Upper lobe of left lung (tissue), 6 donors: ENCODE measurements around the gene TTC39A. TPM values are rescaled to one million over a fixed set of nuclear protein-coding genes. Genes with fewer than 3 reads are reported as not detected.
"Not testable (repeated sequence)": the region's sequence is repeated elsewhere in the genome, so short reads cannot be mapped to it uniquely, and the experiment has no call there.

Experiments used
- ATAC-seq, 2 donors: fragments of 200-7000 bp; cut with Tn5 transposase; one replicate each; pipeline ENCODE4 v1.9.1; 2022; ENCODE audit warnings: mild to moderate bottlenecking in 2 of 2, moderate library complexity in 2 of 2; ENCODE audit not compliant: low FRiP score in 2 of 2
- DNase-seq, 2 donors: peaks; one replicate each; pipeline ENCODE4 v3.0.0-alpha.2; 2019 to 2020
- H3K27ac ChIP-seq, 4 donors: fragments of 200-600 bp; sonication (generic); one replicate each; pipeline ENCODE4 v1.5.1; 2016 to 2019
- H3K27me3 ChIP-seq, 4 donors: fragments of 200-600 bp; sonication (generic); one replicate each; pipeline ENCODE4 v1.5.1; 2017 to 2019
- H3K36me3 ChIP-seq, 4 donors: fragments of 200-600 bp; sonication (generic); one replicate each; pipeline ENCODE4 v1.5.1; 2016 to 2019
- H3K4me1 ChIP-seq, 4 donors: fragments of 200-600 bp; sonication (generic); one replicate each; pipeline ENCODE4 v1.5.1; 2018 to 2019
- H3K4me3 ChIP-seq, 4 donors: fragments of 200-600 bp; sonication (generic); one replicate each; pipeline ENCODE4 v1.5.1; 2017 to 2019; ENCODE audit warnings: mild to moderate bottlenecking in 2 of 4, moderate library complexity in 1 of 4
- H3K9me3 ChIP-seq, 4 donors: fragments of 200-600 bp; sonication (generic); one replicate each; pipeline ENCODE4 v1.5.1; 2018 to 2019
- CTCF ChIP-seq, 6 experiments: fragments of 450-650 bp in 4 of 6; fragments of 200-600 bp in 2 of 6; sonication (generic) in 2 of 6; IDR thresholded peaks; one replicate each; pipeline ENCODE4 v1.5.1; 2016 to 2019; ENCODE audit warnings: antibody characterized with exemption in 6 of 6
- EP300 ChIP-seq, 4 donors: sonication (generic); formaldehyde crosslinking; IDR thresholded peaks; one replicate each; pipeline ENCODE4 v1.5.1; 2017; ENCODE audit warnings: antibody characterized with exemption in 4 of 4, control low read depth in 2 of 4
- POLR2A ChIP-seq, 4 donors: fragments of 450-650 bp; IDR thresholded peaks; one replicate each; pipeline ENCODE4 v1.5.1; 2016 to 2017; ENCODE audit warnings: antibody characterized with exemption in 4 of 4, mild to moderate bottlenecking in 2 of 4
- POLR2AphosphoS5 ChIP-seq, 2 donors: sonication (generic); formaldehyde crosslinking; IDR thresholded peaks; one replicate each; pipeline ENCODE4 v1.5.1; 2017; ENCODE audit warnings: antibody characterized with exemption in 2 of 2
- WGBS, 2 donors: methylation state at CpG; one replicate each; pipeline ENCODE4 v1.1.5; 2017 to 2018; 5-methylcytosine and 5-hydroxymethylcytosine counted together
- total RNA-seq, 6 donors: library from RNA; depleted of rRNA in 4 of 6; stranded (reverse); fragments of >200 nt in 4 of 6; gene quantifications; one replicate each; pipeline versions ENCODE4 v1.1.0 to v1.2.1, GENCODE V29; 2016 to 2021
- donor health status: DM: no; HTN: no; CAD: no; lungs with moderate emphysema.
- donor health status: DM: no; HTN: yes; CAD: no; lungs with severe emphysema.

TTC39A gene
- total RNA-seq, 6 donors from 2014 or later, result 33.0 to 96.4 (median 55.7) TPM

DNA sequence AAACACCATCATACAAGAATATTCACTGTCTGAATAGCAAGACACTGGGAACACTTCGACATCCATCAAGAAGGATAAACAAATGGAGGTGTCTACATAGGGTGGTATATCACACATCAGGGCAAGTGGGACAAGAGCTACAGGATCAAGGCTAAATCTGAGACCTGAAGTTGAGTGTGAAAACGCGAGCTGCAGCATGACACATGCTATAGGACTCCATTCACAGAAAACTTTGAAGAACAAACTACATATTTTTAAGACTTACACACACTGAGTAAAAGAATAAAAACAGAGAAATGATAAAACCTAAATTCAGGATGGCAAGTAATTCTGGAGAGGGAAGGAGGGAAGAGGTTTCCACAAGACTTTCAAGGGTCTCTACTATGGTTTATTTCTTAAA, 2.1 kb downstream of the TTC39A start:
- Histone ChIP-seq H3K9me3 (no peaks in the 10 kb centered on the region), H3K27me3 (peaks cover 0 to 15% (median 3%) of the 10 kb centered on the region in 4 donors), H3K36me3 (no peaks in the 10 kb centered on the region), H3K4me3 (no peak overlapping the region), H3K27ac (no peak overlapping the region), H3K4me1 (peaks cover 10 to 19% (median 17%) of the 10 kb centered on the region in 4 donors)
- DNase-seq (no peak), ATAC-seq (no peak)
- 88 to 95% methylated on average over 3 of the region's 3 CpGs for WGBS, 2 donors
- TF ChIP-seq POLR2A (IDR thresholded peaks at IDR 0.05) (no peak), EP300 (IDR thresholded peaks at IDR 0.05) (no peak), CTCF (IDR thresholded peaks at IDR 0.05) (no peak), POLR2AphosphoS5 (IDR thresholded peaks at IDR 0.05) (no peak)

DNA sequence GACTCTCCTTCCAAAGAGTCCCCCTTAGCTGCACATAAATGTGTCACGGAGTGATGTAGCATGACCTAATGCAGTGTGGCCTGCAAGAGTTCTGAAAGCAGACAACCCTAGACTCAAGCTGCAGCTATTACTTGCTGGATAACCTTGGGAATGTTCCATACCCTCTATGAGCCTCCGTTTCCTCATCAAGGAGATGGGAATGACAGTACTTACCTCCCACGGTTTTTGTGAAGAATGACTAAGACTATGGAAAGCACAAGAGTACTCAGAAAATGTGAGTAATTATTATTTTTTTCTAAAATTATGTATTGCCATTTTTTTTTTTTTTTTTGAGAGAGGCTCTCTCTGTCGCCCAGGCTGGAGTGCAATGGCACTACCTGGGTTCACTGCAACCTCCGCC, 3.0 kb downstream of the TTC39A start:
- TF ChIP-seq EP300 (IDR thresholded peaks at IDR 0.05) (no peak), CTCF (IDR thresholded peaks at IDR 0.05) (no peak)
- no peaks in the 10 kb centered on the region for H3K36me3 ChIP-seq
- peaks cover 0 to 15% (median 3%) of the 10 kb centered on the region in 4 donors for H3K27me3 ChIP-seq
- WGBS, 2 donors, result 78 to 81% methylated on average over 5 of the region's 5 CpGs
- no peak overlapping the region for H3K27ac ChIP-seq
- DNase-seq (no peak), ATAC-seq (no peak)
- peaks cover 10 to 19% (median 17%) of the 10 kb centered on the region in 4 donors for H3K4me1 ChIP-seq
- H3K9me3 ChIP-seq, result no peaks in the 10 kb centered on the region
- H3K4me3 ChIP-seq, result no peak overlapping the region

DNA sequence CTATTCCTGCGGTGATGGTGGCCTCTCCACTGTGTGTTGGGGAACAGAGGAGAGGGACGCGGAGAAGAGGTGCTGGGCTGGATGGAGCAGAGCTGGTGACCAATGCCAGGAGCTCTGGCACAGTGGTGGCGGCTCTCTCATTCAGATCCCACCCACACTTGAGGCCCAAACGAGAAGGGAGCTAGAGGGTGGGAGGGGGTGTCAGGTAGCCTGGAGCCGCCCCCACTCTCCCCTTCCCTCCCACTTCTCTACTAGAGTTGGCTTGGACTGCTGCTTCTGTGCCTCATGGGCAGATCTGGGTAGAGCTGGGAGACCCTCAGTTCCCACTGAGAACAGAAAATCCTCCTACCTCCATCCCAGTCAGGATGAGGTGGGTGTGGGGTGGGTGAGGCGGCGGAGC, 3.5 kb downstream of the TTC39A start:
- Histone ChIP-seq H3K4me3 (no peak overlapping the region), H3K9me3 (no peaks in the 10 kb centered on the region), H3K4me1 (peaks cover 10 to 24% (median 17%) of the 10 kb centered on the region in 4 donors), H3K36me3 (no peaks in the 10 kb centered on the region), H3K27me3 (peaks cover 0 to 15% (median 3%) of the 10 kb centered on the region in 4 donors), H3K27ac (no peak overlapping the region)
- TF ChIP-seq POLR2A (IDR thresholded peaks at IDR 0.05) (no peak), POLR2AphosphoS5 (IDR thresholded peaks at IDR 0.05) (no peak)
- ATAC-seq, result no peak
- WGBS, 2 donors, result 78 to 87% methylated on average over 3 to 8 of the region's 8 CpGs
- DNase-seq, result no peak

DNA sequence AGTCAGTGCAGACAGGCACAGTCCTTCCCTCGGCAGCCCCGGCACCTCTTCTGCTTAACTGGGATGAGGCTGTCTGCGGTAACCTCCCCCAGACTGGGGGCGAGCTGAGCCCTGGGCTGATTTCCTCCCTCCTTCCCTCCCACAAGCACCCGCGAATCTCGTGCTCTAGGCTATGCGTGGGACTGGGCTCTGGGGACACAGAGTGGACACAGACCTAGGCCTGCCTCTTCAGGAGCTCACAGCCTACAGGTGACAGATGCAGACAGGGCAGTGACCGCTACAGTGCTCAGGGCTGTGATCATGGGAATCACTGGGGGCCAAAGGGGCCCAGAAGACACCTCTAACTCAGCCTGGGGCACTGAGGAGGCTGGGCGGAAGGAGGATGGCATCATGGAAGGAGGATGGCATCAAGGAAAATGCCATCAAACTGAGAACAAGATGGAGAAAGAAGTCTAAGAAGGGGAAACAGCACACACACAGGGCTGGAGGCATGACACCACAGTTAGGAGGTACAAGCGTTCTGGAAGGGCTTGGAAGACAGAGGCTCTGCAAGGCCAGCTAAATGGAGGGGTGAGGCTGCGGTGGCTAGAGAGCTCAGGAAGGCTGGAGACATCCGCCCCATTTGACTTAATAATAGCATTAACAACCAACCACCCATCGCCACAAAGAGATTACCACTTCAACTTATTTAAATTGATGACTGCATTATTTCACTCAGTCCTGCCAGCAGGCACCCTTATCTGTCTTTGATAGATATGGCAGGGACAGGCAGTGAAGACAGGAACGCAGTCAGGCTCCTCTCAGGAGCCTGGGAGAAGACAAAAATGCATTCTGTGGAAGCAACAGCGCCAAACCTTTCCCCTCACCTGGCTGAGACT, 4.2 kb downstream of the TTC39A start:
- H3K36me3 ChIP-seq, result no peaks in the 10 kb centered on the region
- peaks cover 0 to 15% (median 3%) of the 10 kb centered on the region in 4 donors for H3K27me3 ChIP-seq
- DNase-seq (no peak), ATAC-seq (no peak)
- WGBS, 2 donors, result 86 to 87% methylated on average over 11 to 16 of the region's 16 CpGs
- no peak overlapping the region for H3K4me3 ChIP-seq
- peaks cover 6 to 23% (median 11%) of the 10 kb centered on the region in 4 donors for H3K4me1 ChIP-seq
- no peaks in the 10 kb centered on the region for H3K9me3 ChIP-seq
- no peak overlapping the region for H3K27ac ChIP-seq
- TF ChIP-seq EP300 (IDR thresholded peaks at IDR 0.05) (no peak), CTCF (IDR thresholded peaks at IDR 0.05) (no peak), POLR2AphosphoS5 (IDR thresholded peaks at IDR 0.05) (no peak), POLR2A (IDR thresholded peaks at IDR 0.05) (no peak)

DNA sequence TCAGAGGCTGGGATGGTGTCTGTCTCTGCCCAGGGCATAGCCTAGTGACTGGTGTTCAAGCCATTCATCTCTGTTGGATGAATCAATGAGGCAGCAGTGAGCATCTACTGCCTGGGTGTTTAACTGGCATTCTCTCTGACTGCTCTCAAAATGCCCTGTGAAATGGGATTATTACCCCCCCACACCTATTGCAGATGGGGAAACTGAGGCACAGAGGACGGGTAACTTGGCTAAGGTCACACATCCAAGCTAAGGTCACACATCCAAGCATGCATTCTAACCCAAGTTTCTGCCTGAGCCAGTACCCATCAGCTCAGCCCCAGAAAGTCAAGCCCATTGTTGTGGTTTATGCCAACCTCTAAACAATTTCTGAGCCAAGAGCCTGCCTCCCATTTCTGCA, 5.0 kb downstream of the TTC39A start:
- ATAC-seq, result no peak
- peaks cover 0 to 9% (median 0%) of the 10 kb centered on the region in 4 donors for H3K27me3 ChIP-seq
- no peaks in the 10 kb centered on the region for H3K36me3 ChIP-seq
- TF ChIP-seq POLR2AphosphoS5 (IDR thresholded peaks at IDR 0.05) (no peak), CTCF (IDR thresholded peaks at IDR 0.05) (no peak), POLR2A (IDR thresholded peaks at IDR 0.05) (no peak), EP300 (IDR thresholded peaks at IDR 0.05) (no peak)
- no peak overlapping the region for H3K4me3 ChIP-seq
- no peak overlapping the region for H3K27ac ChIP-seq
- H3K4me1 ChIP-seq, result peaks cover 0 to 17% (median 5%) of the 10 kb centered on the region in 4 donors
- no peaks in the 10 kb centered on the region for H3K9me3 ChIP-seq
- 86% methylated on average over 1 of the region's 1 CpG; no CpG with 5 or more reads in 1 of the 2 donors for WGBS, 2 donors
- no peak for DNase-seq

- 93 to 96% methylated on average over 8 of the region's 8 CpGs for WGBS, 2 donors
- H3K4me3 ChIP-seq, H3K27ac ChIP-seq, H3K27me3 ChIP-seq, ATAC-seq, H3K36me3 ChIP-seq, H3K9me3 ChIP-seq, DNase-seq: not testable (repeated sequence)
- H3K4me1 ChIP-seq, result peaks cover 0 to 17% (median 4%) of the 10 kb centered on the region in 4 donors
Measured at GRCh38 chr1:51325011-51325385, 5.4 kb downstream of the TTC39A start.
